Dermis lymphatic vessel endothelial cell (primary cell): Measurements from ENCODE around the gene OR5K3. TPM values are rescaled to one million over a fixed set of nuclear protein-coding genes. Genes with fewer than 3 reads are reported as not detected.

Experiments used
- total RNA-seq: library from RNA; depleted of rRNA; stranded (reverse); fragments of >200 nt; gene quantifications from 2 replicates; pipeline ENCODE4 v1.2.1, GENCODE V29; 2014

OR5K3 gene
- total RNA-seq: not detected in 2 replicates

GRCh38 chr3:98390366-98390765, at the start of gene OR5K3:
TSS of gene OR5K3 (plus strand) at chr3:98390666. CDS start at chr3:98390666, 0 bp downstream.

GRCh38 chr3:98353554-98353953, 36.9 kb upstream of the OR5K3 start, which contains the start of gene OR5K4:
TSS of gene OR5K4 (plus strand) at chr3:98353854. CDS start at chr3:98353854, 0 bp downstream.

Other genes with a start within 250 kb of the OR5K3 start
- not detected in 2 replicates for gene OR5H14, start 243.2 kb upstream of the OR5K3 start, total RNA-seq
- not detected in 2 replicates for gene OR5H15, start 224.0 kb upstream of the OR5K3 start, total RNA-seq
- gene OR5H6, start 126.4 kb upstream of the OR5K3 start, total RNA-seq: not detected in 2 replicates
- not detected in 2 replicates for gene OR5H2, start 108.2 kb upstream of the OR5K3 start, total RNA-seq
- not detected in 2 replicates for gene OR5K4, start 36.8 kb upstream of the OR5K3 start, total RNA-seq
- gene OR5K1, start 72.5 kb downstream of the OR5K3 start, total RNA-seq: not detected in 2 replicates
- not detected in 2 replicates for gene OR5K2, start 107.0 kb downstream of the OR5K3 start, total RNA-seq
- 124 and 166 TPM in 2 replicates for gene CLDND1, start 132.2 kb downstream of the OR5K3 start, total RNA-seq
- gene GPR15, start 141.3 kb downstream of the OR5K3 start, total RNA-seq: not detected in 2 replicates
- 24.5 and 28.1 TPM in 2 replicates for gene CPOX, start 202.9 kb downstream of the OR5K3 start, total RNA-seq